Mucosa of gallbladder (tissue), 1 donor: ENCODE data around the gene PTPRE. TPM values are rescaled to one million over a fixed set of nuclear protein-coding genes. Genes with fewer than 3 reads are reported as not detected.

ENCODE experiments used
- DNase-seq: peaks from one replicate; pipeline ENCODE4 v3.0.0-alpha.2; 2020; ENCODE audit warnings: low spot score
- total RNA-seq: library from RNA; stranded (reverse); gene quantifications from one replicate; pipeline ENCODE4 v1.2.1, GENCODE V29; 2021
- donor health status: DM: no; HTN: no; CAD: no.

Gene PTPRE
- 25.1 TPM for total RNA-seq

- peak; percentile 66 for DNase-seq
Measured at GRCh38 chr10:127906548-127907377, at the start of gene PTPRE. TSS of gene PTPRE (plus strand) at chr10:127907103. CDS start at chr10:128040882, 133,779 bp downstream.

- DNase-seq, result no peak
Measured at GRCh38 chr10:127860592-127860991, 46.3 kb upstream of the PTPRE start.

- DNase-seq, result no peak
Measured at GRCh38 chr10:127863231-127863825, 43.6 kb upstream of the PTPRE start.

- DNase-seq, result no peak
Measured at GRCh38 chr10:127866276-127867013, 40.5 kb upstream of the PTPRE start.

- no peak for DNase-seq
Measured at GRCh38 chr10:127867805-127868204, 39.1 kb upstream of the PTPRE start.

- DNase-seq, result no peak
Measured at GRCh38 chr10:127869329-127869728, 37.6 kb upstream of the PTPRE start.

GRCh38 chr10:127871631-127872010 lies 35.3 kb upstream of the PTPRE start:
- no peak for DNase-seq

- no peak for DNase-seq
Measured at GRCh38 chr10:127872011-127872761, 34.7 kb upstream of the PTPRE start.

- DNase-seq, result peak; percentile 72
Measured at GRCh38 chr10:127872871-127873600, 33.9 kb upstream of the PTPRE start.

- no peak for DNase-seq
Measured at GRCh38 chr10:127873901-127874470, 32.9 kb upstream of the PTPRE start.

- DNase-seq, result no peak
Measured at GRCh38 chr10:127874671-127875448, 32.0 kb upstream of the PTPRE start.

GRCh38 chr10:127875449-127875765 lies 31.5 kb upstream of the PTPRE start:
- DNase-seq, result no peak

- DNase-seq, result no peak
Measured at GRCh38 chr10:127875916-127876315, 31.0 kb upstream of the PTPRE start.

GRCh38 chr10:127877116-127877515 lies 29.8 kb upstream of the PTPRE start:
- no peak for DNase-seq

GRCh38 chr10:127877699-127878098 lies 29.2 kb upstream of the PTPRE start:
- no peak for DNase-seq

- DNase-seq, result no peak
Measured at GRCh38 chr10:127878475-127879055, 28.3 kb upstream of the PTPRE start.

GRCh38 chr10:127880557-127880956 lies 26.3 kb upstream of the PTPRE start:
- peak; percentile 18 for DNase-seq

GRCh38 chr10:127881262-127881661 lies 25.6 kb upstream of the PTPRE start:
- DNase-seq, result peak; percentile 72

GRCh38 chr10:127882391-127882790 lies 24.5 kb upstream of the PTPRE start:
- DNase-seq, result no peak
